GM19239 (cell line): ENCODE results near the gene PTPRN2.
"Not testable (repeated sequence)": the region's sequence is repeated elsewhere in the genome, so short reads cannot be mapped to it uniquely, and the experiment has no call there.

Source experiments
- DNase-seq: peaks from one replicate; pipeline ENCODE4 v3.0.0; 2011; ENCODE audit warnings: low spot score; ENCODE audit not compliant: insufficient read length
- FAIRE-seq: peaks from 2 replicates; lab custom pipeline; 2011; peaks lifted over from hg19 to GRCh38; lab: Jason Lieb, UNC

PTPRN2 gene

GRCh38 chr7:157904866-157905570 lies 682.6 kb downstream of the PTPRN2 start:
- FAIRE-seq (no peak), DNase-seq (no peak)

GRCh38 chr7:157904211-157904865 lies 683.3 kb downstream of the PTPRN2 start:
- no peak for DNase-seq
- no peak for FAIRE-seq

GRCh38 chr7:157903710-157904109 lies 683.9 kb downstream of the PTPRN2 start:
- no peak for DNase-seq

GRCh38 chr7:157903296-157903695 lies 684.3 kb downstream of the PTPRN2 start:
- FAIRE-seq = no peak
- DNase-seq = no peak

More at GRCh38 chr7:157903710-157904109, 683.9 kb downstream of the PTPRN2 start:
- no peak for FAIRE-seq

GRCh38 chr7:157901816-157902610 lies 685.6 kb downstream of the PTPRN2 start:
- DNase-seq, FAIRE-seq: not testable (repeated sequence)

GRCh38 chr7:157901166-157901565 lies 686.5 kb downstream of the PTPRN2 start:
- FAIRE-seq (no peak), DNase-seq (no peak)

- no peak for DNase-seq
- FAIRE-seq = no peak
These were observed 687.1 kb downstream of the PTPRN2 start for GRCh38 chr7:157900556-157900955.

- no peak for FAIRE-seq
These were observed 687.6 kb downstream of the PTPRN2 start for GRCh38 chr7:157900011-157900410.

GRCh38 chr7:157898802-157899505 lies 688.7 kb downstream of the PTPRN2 start:
- DNase-seq = no peak
- no peak for FAIRE-seq

More at GRCh38 chr7:157900011-157900410, 687.6 kb downstream of the PTPRN2 start:
- no peak for DNase-seq

GRCh38 chr7:157898261-157898660 lies 689.4 kb downstream of the PTPRN2 start:
- FAIRE-seq (no peak), DNase-seq (no peak)

- FAIRE-seq (no peak), DNase-seq (no peak)
These were observed 689.9 kb downstream of the PTPRN2 start for GRCh38 chr7:157897681-157898080.

GRCh38 chr7:157896774-157897555 lies 690.7 kb downstream of the PTPRN2 start:
- DNase-seq (no peak), FAIRE-seq (no peak)

- FAIRE-seq, DNase-seq: not testable (repeated sequence)
These were observed 691.3 kb downstream of the PTPRN2 start for GRCh38 chr7:157896376-157896675.

- no peak for DNase-seq
- no peak for FAIRE-seq
These were observed 691.9 kb downstream of the PTPRN2 start for GRCh38 chr7:157895520-157896375.

GRCh38 chr7:157895098-157895497 lies 692.5 kb downstream of the PTPRN2 start:
- DNase-seq, FAIRE-seq: not testable (repeated sequence)

GRCh38 chr7:157893535-157894044 lies 694.0 kb downstream of the PTPRN2 start:
- DNase-seq = no peak
- no peak for FAIRE-seq

GRCh38 chr7:157892751-157893523 lies 694.7 kb downstream of the PTPRN2 start:
- DNase-seq (no peak), FAIRE-seq (no peak)

GRCh38 chr7:157890921-157891401 lies 696.7 kb downstream of the PTPRN2 start:
- no peak for DNase-seq
- no peak for FAIRE-seq
